ENCODE measurements around the gene TNFAIP8L2.
"Not testable (repeated sequence)": the region's sequence is repeated elsewhere in the genome, so short reads cannot be mapped to it uniquely, and the experiment has no call there.

DNA sequence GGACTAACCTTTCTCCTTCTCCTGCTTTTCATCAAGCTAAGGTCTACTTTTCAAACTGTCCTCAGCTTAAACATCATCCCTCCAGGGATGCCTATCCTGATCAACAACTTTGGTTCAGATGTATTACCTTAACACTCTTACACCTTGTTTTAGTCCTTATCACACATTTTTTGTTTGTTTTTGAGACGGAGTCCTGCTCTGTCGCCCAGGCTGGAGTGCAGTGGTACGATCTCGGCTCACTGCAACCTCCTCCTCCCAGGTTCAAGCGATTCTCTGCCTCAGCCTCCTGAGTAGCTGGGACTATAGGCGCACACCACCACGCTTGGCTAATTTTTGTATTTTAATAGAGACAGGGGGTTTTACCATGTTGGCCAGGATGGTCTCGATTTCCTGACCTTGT lies 32.2 kb downstream of the TNFAIP8L2 start:
- TF ChIP-seq, protein P1, sequence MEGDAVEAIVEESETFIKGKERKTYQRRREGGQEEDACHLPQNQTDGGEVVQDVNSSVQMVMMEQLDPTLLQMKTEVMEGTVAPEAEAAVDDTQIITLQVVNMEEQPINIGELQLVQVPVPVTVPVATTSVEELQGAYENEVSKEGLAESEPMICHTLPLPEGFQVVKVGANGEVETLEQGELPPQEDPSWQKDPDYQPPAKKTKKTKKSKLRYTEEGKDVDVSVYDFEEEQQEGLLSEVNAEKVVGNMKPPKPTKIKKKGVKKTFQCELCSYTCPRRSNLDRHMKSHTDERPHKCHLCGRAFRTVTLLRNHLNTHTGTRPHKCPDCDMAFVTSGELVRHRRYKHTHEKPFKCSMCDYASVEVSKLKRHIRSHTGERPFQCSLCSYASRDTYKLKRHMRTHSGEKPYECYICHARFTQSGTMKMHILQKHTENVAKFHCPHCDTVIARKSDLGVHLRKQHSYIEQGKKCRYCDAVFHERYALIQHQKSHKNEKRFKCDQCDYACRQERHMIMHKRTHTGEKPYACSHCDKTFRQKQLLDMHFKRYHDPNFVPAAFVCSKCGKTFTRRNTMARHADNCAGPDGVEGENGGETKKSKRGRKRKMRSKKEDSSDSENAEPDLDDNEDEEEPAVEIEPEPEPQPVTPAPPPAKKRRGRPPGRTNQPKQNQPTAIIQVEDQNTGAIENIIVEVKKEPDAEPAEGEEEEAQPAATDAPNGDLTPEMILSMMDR (conservative IDR thresholded peaks at IDR 0.05; ENCODE audit: low read depth, low read length): not testable (repeated sequence)
- not testable (repeated sequence) for TF ChIP-seq EZH2 (IDR thresholded peaks at IDR 0.05; ENCODE audit: borderline replicate concordance, low read depth, low read length, poor library complexity, severe bottlenecking)

Data from A673 (cell line).